HG03378 (cell line): ENCODE measurements around the gene PRRG4.
"Not testable (repeated sequence)": the region's sequence is repeated elsewhere in the genome, so short reads cannot be mapped to it uniquely, and the experiment has no call there.

Experiments used
- ATAC-seq: cut with Tn5 transposase; IDR thresholded peaks from one replicate; pipeline ENCODE4 v1.9.1; 2021; ENCODE audit warnings: mild to moderate bottlenecking, moderate library complexity; ENCODE audit not compliant: unreplicated experiment

Gene PRRG4

DNA sequence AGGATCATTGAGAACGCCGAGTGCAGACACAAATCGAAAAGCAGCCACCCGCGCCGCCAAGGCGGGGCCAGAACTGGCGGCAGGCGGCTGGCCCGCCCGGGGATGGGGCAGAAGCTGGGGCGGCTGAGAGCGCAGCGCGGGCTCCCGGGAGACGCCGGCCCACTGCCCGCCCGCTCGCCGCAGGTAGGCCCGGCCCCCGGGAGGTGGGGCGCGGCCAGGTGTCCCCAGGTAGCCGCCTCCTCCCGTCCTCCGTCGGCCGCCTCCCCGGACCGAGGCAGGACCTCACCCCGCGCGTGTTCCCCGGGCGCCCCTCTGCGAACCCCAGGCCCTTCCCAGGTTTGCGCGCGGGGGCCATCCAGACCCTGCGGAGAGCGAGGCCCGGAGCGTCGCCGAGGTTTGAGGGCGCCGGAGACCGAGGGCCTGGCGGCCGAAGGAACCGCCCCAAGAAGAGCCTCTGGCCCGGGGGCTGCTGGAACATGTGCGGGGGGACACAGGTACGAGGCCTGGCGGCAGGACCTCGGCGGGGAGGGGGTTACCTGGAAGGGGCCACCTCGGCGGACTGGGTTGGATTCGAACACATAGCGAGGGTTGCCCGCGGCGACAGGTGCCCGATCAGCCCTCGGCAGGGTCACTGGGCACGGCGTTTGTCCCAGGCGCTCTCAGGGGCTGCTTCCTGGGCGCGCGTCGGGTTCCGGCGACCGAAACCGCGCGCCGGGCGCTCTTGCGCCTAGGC is at the start of gene PRRG4:
PRRG4 (plus strand) TSS at position 248 of the 733 bp plus-strand sequence. CDS start 603 bp downstream, outside the sequence.
- ATAC-seq, result no peak

DNA sequence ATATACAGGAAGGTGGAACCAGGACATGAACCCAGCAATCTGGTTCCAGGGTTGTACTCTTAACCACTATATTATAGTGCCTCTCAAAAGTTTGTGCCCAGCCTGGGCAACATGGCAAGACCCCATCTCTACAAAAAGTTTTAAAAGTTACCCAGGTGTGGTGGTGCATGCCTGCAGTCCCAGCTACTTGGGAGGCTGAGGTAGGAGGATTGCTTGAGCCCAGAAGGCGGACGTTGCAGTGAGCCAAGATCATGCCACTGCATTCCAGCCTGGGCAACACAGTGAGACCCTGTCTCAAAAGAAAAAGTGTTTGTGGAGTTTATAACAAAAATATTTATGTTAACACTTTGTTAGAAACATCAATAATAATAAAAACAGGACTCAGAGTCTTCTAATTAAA is 48.9 kb upstream of the PRRG4 start:
- ATAC-seq, result not testable (repeated sequence)

DNA sequence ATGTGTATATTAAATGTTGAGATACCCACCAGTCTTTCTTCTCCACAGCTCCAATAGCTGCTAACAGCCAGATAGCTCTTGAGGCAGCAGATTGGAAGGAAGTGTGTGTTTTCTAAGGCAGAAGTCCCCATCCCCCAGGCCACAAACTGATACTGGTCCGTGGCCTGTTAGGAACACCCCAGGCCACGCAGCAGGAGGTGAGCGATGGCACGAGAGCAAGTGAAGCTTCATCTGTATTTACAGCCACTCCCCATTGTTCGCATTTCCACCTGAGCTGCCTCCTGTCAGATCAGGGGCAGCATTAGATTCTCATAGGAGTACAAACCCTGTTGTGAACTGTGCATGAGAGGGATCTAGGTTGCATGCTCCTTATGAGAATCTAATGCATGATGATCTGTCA is 48.0 kb upstream of the PRRG4 start:
- ATAC-seq, result no peak

DNA sequence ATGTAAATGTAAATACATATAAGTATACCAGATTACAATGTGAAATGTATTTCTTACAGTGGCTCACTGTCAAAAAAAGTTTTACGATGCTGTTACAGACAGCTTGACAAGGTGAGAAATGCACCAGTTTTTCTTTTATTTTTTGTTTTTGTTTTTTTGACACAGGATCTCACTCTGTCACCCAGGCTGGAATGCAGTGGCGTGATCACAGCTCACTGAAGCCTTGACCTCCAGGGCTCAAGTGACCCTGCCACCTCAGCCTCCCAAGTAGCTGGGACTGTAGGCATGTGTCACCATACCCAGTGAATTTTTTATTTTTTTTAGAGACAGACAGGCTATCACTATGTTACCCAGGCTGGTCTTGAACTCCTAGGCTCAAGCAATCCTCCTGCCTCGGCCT is 44.5 kb upstream of the PRRG4 start:
- no peak for ATAC-seq

DNA sequence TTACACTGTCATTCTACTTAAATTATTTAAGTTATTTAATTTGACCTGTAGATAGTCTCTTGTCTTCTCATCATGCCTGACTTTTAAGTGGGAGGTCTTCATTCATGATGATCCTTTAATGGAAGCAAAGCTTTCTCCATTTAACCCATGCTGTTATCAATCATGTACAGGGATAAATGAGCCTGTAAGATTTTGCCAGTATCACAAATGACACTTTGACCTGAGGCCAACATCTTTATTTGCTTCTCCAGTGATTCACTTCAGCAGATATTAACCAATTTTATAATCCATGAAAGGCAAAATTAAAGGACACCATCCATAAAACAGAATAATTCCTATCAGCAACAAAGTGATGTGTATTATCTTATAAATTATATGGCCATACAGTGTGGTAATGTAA is 42.9 kb upstream of the PRRG4 start:
- no peak for ATAC-seq

DNA sequence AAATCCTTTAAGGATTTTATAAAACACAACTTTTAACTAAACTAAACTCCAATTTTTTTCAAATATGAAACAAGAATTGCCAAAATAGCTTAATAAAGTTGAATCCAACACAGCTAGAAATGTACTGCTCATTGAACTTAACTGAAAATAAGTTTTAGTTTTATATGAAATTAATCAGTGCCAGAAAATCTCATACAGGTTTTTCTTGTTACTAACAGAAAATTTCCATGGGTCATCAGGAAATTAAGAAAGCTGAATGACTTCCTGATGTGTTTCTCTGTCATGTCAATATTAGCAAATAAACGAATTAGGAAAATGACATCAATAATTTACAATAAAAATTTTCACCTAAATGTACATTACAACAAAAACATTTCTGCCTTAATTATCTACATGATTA is 38.8 kb upstream of the PRRG4 start:
- ATAC-seq, result no peak

DNA sequence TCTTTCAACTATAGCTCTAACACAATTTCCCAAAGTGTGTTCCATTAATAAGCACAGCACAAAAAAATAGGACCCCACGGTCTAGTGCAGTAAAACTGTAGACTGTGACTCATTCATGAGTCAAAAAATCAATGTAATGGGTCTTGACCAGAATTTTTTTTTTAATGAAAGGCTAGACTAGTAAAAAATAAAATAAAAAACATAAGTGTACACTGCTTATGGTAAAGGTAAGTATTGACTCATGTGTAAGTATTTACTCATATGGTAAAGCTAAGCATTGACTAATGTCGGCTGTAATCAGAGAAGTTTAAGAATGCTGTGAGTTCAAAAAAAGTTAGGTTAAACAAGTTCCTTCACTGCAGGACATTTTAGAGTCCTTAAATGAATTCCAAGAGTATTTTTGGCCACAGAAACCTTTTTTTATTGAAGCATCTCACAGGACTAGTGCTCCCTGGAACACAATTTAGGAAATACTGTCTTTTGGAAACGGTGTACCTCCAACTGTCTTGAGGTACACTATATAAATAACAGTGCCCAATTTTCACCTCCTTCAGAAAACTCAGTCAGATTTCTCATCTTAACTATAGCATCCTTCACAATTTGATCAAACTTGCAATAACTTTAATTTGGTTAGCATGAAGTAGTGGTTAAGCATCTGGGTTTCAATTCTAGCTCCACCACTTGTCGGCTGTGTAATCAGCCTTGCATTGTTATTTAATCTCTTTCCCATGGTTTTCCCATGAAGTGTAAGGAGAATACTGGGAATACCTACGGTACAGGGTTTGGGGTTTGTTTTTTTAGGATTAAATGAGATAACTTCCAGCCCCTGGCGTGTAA is 37.4 kb upstream of the PRRG4 start:
- ATAC-seq, result peak; percentile 7

DNA sequence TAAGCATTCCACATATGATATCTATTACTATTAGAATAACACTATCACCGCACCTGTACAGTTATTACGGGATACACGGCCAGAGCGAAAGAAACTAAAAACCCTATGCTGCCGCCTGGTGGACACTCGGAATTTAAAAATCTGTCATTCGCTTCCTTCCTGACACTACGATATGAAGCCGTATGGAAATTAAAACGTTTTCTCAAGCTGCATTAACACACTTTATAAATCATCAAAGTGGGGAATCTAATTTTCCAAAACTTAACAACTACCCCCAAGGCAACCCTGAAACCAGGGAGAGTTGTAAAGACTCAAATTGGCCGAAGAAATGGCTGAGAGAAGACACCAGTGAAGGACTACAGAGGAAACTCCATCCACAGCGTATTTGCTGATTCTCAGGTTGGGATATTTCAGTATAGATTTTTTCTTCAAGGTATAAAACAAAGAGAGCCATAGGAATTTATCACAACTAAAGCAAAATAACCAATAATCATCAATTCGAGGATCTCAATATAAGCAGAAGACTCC is 36.7 kb upstream of the PRRG4 start:
- peak; percentile 73 for ATAC-seq

DNA sequence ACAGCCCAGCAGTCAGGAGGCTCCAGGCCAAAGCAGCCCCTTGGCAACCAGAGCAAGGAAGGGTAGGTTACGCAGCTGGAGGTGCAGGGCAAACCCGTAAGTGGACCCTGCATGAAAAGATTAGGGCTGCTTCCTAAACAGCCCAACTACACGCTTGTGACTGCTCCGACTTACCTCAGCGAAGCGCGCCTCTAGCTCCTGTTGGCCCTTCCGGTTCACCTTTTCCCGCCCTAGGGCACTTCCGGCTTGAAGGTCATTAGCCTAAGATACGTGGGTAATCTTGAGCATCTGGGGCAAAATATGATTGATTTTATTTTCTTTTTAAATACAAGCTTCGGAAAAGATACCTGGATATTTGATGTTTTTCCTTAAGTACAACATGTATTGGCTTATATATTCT is 35.3 kb upstream of the PRRG4 start, which contains the start of gene CCDC73:
CCDC73 (minus strand) TSS at position 224 of the 400 bp plus-strand sequence. CDS start 34,419 bp downstream, outside the sequence.
- no peak for ATAC-seq

DNA sequence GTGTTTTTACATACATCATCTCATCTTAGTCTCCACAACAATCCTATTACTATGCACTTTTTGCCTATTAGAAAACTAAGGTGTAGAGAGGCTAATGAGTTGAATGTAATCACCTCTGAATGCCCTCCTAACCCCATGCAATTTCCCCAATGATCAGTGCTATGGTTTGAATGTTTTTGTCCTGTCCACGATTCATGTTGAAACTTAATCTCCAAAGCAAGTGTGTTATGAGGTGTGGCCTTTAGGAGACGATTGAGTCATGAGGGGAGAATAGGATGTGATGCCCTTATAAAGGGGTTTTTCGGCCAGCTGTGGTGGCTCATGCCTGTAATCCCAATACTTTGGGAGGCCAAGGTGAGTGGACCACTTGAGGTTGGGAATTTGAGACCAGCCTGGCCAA is 33.3 kb upstream of the PRRG4 start:
- no peak for ATAC-seq

DNA sequence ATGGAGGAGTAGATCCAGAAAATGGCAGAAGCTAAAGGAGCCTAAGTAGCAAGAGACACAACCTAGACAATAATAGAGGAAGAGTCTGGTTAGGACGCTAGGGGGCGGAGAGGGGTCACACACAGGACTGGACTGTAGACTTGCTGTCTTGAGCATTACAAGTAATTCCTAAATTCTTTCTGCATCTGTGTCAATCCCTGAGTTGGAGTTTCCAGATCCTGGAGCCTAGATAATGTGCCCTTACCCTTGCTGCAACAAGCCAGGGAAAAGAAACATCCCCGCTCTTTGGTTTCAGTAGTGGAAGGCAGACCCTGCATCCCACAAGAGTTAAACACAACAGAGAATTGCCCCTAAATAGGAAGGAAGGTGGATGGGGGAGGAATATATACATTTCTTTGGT is 20.4 kb upstream of the PRRG4 start:
- ATAC-seq, result peak; percentile 97

DNA sequence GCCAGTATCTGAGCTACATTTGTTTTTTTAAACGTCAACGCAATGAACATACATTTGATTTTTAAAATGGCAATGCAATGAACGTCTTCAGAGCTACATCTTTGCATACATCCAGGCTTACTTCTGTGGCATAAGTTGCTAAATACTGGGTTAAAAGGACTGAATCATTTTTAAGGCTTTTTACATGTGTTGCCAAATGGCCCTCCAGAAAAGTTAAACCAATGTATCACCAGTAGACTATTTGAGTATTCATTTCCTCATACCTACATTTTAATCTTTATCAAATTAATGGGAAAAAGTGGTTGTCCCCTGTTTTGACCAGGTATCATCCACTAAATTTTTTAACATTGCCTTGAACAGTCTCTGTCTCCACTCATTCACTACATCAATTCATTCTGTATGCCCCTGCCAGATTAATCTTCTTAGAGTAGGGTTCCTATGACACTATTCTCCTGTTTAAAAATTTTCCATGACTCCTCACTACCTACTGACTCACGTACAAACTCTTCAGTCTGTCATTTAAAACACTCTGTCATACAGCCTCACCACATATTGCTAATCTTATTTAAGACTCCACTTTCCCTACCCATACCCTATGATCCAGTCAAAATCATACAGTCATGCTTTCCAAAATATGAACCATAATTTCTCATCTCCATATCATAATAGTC is 12.4 kb upstream of the PRRG4 start:
- ATAC-seq, result no peak

DNA sequence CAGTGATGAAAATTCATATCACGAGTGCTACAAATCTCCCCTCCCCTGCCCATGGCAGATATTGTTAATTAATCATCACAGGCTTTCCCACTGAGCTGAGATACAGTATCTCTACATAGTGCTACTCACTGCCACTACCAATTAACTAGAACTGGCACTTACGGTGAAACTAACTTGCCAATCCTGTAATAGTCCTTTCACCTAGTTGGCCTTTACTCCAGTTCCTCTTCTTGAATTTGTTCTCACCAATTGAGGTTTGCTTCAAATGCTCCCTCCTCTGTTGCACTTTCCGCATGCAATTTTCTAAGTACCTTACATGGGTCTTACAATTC is 11.9 kb upstream of the PRRG4 start:
- no peak for ATAC-seq

DNA sequence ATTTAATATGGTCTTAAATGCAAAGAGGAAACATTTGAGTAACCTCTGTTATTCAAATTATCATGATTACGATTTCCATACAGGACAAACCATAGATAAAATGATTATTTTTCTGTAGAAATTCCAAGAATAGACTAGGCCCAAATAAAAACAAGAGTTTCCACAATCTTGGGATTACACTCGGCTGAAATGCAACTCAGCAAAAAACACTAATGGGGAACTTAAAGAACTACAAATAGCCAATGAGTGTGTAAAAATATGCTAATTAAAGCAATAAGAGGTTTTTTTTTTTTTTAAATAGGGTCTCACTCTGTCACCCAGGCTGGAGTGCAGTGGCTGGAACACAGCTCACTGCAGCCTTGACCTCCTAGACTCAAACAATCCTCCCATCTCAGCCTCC is 10.5 kb upstream of the PRRG4 start:
- no peak for ATAC-seq

DNA sequence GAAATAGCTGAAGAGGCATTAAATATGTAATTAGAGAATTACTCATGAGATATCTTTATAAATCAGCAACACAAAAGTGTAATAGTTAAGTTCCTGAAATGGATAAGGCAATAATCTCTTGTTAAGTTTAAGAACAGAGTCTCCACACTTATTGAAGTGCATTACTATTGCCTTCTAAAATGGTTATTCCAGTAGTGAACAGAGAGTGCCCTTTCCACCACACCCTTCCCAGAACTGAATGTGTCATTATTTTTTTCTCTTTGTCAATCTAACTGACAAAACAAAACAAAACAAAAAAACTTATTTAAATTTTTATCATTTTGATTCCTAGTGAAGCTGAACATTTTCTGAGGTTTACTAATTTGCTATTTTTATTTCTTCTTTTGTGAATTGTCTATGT is 9.2 kb upstream of the PRRG4 start:
- ATAC-seq, result no peak

DNA sequence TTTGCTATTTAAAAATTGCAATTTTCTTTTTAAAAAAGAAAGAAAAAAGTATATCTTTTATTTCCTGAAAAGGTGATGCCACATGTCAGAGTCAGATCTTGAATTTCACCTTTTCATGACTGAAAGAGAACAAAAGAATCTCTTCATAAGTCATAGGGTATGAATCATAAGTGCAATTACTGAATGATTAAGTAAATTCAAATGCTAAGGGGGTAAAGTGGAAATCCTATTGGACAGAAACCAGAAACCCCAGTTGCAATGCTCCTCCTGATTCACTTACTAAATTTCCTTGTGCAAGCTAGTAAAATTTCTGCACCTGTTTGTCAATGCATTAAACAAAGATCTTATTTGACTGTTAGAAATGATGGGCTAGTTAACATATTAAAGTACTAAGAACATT is 8.2 kb upstream of the PRRG4 start:
- no peak for ATAC-seq

DNA sequence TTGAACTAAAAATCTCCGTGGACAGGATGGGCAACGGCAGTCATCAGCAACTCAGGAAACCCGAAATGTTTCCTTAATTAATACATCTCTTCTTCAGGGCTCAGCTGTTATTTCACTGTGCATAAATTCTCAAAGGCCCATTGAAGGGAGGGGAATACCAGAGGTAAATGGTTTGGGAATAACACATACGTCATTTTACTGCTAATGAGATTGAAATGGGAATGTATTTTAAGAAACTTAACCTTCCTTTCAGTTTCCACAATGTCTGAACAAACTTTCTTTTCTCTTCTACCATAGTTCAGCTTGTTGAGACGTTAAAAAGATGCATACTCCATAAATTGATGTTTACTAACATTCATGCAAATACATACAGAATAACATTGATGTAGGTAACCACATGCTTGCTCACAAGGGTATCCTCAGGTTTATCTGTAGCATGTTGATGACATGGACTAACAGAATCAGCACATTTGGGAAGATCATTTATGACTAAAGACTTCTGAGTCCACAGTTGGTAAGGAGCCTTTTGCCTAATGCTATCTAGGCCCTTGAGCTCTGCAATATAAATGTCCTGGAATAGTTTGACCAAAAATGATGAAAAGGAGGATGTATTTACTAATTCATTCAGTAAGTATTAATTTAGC is 7.7 kb upstream of the PRRG4 start:
- no peak for ATAC-seq

DNA sequence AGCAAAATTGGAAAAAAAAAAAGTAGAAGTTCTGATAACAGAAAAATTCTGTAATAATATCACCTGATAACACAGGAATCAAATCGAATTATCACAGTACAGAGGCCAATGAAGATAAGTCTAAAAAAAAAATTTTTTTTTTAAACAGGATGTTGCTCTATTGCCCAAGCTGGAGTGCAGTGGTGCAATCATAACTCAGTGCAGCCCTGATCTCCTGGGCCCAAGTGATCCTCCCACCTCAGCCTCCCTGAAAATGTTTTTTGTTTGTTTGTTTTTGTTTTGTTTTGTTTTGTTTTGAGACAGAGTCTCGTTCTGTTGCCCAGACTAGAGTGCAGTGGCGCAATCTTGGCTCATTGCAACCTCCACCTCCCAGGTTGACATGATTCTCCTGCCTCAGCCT is 6.1 kb upstream of the PRRG4 start:
- ATAC-seq, result not testable (repeated sequence)

DNA sequence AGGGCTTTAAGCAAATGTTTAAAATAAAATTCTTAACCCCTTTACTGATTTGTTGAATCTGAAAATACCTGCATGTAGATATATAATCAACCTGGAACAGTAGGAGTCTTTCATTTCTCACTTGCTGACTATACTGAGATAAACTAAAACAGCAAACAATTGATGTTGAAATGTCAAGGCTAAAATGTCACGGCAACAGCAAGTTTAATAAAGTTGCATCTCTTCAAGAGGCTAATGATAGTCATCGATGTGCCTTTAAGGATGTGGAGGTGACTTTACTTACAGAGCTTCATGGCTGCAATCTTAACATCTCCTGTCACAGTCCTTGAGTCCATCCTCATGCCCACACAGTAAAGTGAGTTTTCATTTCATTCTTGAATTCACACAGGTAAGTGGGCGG is 3.6 kb upstream of the PRRG4 start:
- no peak for ATAC-seq

DNA sequence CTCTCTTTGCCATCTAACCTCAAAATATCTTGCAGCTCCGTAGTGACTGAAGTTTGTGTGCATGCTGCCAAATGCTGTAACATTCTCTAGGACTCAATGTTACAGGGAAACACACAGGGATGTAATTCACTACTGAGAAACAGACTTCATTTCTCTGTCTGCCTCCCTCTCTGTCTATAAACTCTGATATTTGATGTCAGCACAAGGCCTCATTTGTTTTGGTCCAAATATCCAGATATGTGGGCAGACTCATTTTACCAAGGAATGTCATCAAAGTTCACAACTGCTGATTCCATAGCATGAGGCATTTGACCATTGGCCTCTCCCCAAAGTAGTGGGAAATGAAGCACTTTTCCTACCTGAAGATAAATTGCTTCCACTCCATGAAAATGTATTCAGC is 2.5 kb upstream of the PRRG4 start:
- ATAC-seq, result no peak

DNA sequence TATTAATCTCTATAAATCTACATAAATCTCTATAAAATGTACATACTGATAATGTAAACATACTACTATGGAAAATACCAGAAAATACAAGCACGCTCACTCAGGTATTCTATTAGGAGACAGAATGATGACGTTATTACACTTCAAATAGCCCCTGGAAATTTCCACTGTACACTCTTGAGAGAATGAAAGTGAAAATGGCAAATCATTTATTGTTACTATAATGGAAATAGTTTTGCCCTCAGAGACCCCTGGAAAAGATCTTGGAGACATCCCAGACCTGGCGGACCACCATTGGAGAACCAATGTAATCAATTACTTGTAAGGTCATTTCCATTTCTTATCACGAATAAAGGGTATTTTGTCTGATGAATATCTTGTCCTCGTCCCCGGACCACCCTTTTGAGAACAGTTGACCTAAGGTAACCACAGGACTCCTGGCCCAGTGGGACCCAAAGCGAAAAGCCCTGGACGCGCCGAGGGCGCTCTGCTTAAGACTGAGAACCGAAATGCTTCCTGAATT is 509 bp upstream of the PRRG4 start:
- ATAC-seq, result no peak
